Lower leg skin (tissue), 4 donors: Measurements from ENCODE around the gene GRID2. TPM values are rescaled to one million over a fixed set of nuclear protein-coding genes. Genes with fewer than 3 reads are reported as not detected.

Experiments used
- DNase-seq, 2 donors: peaks; one replicate each; pipeline ENCODE4 v3.0.0-alpha.2; 2019; ENCODE audit warnings: low spot score in 2 of 2
- H3K4me3 ChIP-seq: fragments of 200-600 bp; sonication (generic); 2 replicates; pipeline ENCODE4 v1.5.1; 2017; ENCODE audit warnings: mild to moderate bottlenecking, low read depth; ENCODE audit not compliant: poor library complexity, severe bottlenecking
- POLR2A ChIP-seq, 2 donors: fragments of 450-650 bp; IDR thresholded peaks; one replicate each; pipeline ENCODE4 v1.6.1; 2016 to 2017; ENCODE audit warnings: antibody characterized with exemption in 2 of 2, mild to moderate bottlenecking in 1 of 2, moderate library complexity in 1 of 2
- WGBS, 2 donors: methylation state at CpG; one replicate each; pipeline ENCODE4 v1.1.5; 2018; 5-methylcytosine and 5-hydroxymethylcytosine counted together
- intact Hi-C: fragments of 100-400 bp; cut with DNase I; formaldehyde crosslinking; loops from one replicate; pipeline ENCODE4 v1.15.0; 2023; ENCODE audit warnings: low total_unique reads
- total RNA-seq, 4 donors: library from RNA; depleted of rRNA; stranded (reverse); fragments of >200 nt; gene quantifications; one replicate each; pipeline ENCODE4 v1.1.0, GENCODE V29; 2016
- TF ChIP-seq, protein P1 (sequence below), 3 donors: fragments of 450-650 bp; IDR thresholded peaks; one replicate each; pipeline ENCODE4 v1.5.1; 2016; ENCODE audit warnings: antibody characterized with exemption in 3 of 3, mild to moderate bottlenecking in 3 of 3, moderate library complexity in 2 of 3

GRID2 gene
- total RNA-seq, 4 donors from 2014 or later = not detected

DNA sequence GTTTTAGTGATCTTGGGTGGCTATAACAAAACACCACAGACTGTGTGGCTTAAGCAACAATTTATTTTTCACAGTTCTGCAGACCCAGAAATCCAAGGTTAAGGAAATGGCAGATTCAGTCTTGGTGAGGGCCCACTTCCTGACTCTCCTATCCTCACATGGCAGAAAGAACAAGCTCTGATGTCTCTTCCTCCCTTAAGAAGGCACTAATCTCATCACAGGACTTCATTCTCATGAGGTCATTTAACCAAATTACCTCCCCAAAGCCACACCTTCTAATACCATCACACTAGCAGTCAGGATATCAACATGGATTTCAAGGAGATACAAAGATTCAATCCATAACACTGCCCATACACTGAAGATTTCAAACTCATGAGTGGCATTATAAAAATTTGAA, 350.3 kb downstream of the GRID2 start:
- intact Hi-C loops = no loop called here
- TF ChIP-seq, protein P1, sequence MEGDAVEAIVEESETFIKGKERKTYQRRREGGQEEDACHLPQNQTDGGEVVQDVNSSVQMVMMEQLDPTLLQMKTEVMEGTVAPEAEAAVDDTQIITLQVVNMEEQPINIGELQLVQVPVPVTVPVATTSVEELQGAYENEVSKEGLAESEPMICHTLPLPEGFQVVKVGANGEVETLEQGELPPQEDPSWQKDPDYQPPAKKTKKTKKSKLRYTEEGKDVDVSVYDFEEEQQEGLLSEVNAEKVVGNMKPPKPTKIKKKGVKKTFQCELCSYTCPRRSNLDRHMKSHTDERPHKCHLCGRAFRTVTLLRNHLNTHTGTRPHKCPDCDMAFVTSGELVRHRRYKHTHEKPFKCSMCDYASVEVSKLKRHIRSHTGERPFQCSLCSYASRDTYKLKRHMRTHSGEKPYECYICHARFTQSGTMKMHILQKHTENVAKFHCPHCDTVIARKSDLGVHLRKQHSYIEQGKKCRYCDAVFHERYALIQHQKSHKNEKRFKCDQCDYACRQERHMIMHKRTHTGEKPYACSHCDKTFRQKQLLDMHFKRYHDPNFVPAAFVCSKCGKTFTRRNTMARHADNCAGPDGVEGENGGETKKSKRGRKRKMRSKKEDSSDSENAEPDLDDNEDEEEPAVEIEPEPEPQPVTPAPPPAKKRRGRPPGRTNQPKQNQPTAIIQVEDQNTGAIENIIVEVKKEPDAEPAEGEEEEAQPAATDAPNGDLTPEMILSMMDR (IDR thresholded peaks at IDR 0.05) = no peak
- TF ChIP-seq POLR2A (IDR thresholded peaks at IDR 0.05) = no peak
- no peak overlapping the region for H3K4me3 ChIP-seq
- DNase-seq = no peak

DNA sequence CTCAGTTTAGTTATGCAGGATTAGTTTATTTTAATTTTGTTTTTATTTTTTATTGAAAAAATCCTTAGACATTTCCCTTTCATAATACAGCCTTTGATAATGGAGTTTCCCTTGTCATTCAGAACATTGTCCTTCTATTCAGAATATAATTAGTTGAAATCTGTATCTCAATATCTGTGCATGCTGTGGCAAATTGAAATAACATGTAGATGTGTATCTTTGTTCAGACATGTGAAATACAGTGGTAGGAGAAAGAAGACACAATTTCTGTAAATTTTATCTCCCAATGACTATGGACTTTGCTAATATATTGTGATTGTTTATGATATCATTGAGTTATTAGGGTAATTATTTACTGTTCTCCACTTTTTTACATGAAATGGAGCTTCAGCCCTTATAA, 353.9 kb downstream of the GRID2 start:
- DNase-seq = no peak
- TF ChIP-seq POLR2A (IDR thresholded peaks at IDR 0.05) = no peak
- TF ChIP-seq, protein P1 (IDR thresholded peaks at IDR 0.05) = no peak
- intact Hi-C loops = no loop called here

DNA sequence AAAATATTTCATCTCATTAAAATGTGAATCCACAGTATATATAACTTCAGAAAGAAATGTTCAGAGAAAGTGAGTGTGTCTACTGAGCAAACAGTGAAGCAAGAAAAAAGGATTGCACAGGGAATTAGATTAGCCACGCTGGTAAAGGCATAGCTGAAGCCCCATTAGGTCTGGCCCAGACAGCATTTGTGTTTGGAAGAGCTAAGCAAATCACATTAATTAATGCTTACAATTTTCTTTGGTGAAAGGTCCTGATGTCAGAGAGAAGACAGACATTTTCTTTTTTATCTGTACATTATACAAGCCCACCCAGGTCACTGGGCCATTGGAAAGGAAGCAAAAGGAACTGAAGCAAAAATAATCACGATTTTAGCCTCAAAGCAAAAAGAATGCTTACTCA, 354.6 kb downstream of the GRID2 start:
- 73 to 77% methylated on average over 2 of the region's 2 CpGs for WGBS, 2 donors
- intact Hi-C loops = no loop called here
- DNase-seq = no peak

More for the DNA sequence above, 353.9 kb downstream of the GRID2 start:
- H3K4me3 ChIP-seq = no peak overlapping the region

DNA sequence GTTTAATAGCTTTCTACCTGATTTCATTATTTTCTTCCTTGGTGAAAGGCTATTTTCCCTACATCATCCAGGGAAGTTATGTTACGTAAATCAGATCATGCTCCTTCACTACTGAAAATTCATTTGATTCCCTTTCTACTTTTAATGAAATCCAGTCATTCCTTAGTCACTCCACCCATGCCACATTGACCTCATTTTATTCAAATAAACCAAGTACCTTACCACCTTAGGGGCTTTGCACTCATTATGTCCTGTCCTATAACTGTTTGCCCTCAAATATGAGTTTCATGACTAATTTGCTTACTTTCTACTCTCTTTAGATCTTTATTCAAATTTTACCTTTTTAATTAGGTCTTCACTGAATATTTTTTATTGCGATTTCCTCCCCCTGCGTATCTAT, 374.0 kb downstream of the GRID2 start:
- intact Hi-C loops = no loop called here
- no peak for TF ChIP-seq POLR2A (IDR thresholded peaks at IDR 0.05)
- TF ChIP-seq, protein P1 (IDR thresholded peaks at IDR 0.05) = no peak
- DNase-seq = no peak
- 89 to 90% methylated on average over 3 of the region's 3 CpGs for WGBS, 2 donors
- H3K4me3 ChIP-seq = no peak overlapping the region

More for the DNA sequence above, 354.6 kb downstream of the GRID2 start:
- TF ChIP-seq POLR2A (IDR thresholded peaks at IDR 0.05) = no peak
- TF ChIP-seq, protein P1 (IDR thresholded peaks at IDR 0.05) = no peak
- no peak overlapping the region for H3K4me3 ChIP-seq

DNA sequence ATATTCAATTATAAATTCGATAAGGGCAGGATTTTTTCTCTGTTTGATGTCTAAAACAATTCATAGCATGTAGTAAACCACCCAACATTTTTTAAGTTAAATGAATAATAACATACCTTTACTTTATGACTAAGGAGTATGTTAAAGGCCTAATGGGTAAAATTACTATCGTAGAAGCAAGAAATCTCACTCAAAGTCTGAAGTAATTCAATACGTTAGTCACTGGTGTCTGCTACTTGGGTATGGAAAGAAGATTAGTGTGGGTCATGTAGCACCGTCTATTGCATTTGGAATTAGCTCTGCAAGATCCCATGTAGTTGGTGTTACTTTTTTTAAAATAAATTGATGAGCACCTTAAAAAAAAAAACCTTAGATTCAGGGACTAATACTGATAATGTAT, 374.5 kb downstream of the GRID2 start:
- no peak for DNase-seq
- TF ChIP-seq, protein P1 (IDR thresholded peaks at IDR 0.05) = no peak
- TF ChIP-seq POLR2A (IDR thresholded peaks at IDR 0.05) = no peak
- no peak overlapping the region for H3K4me3 ChIP-seq
- 84 to 91% methylated on average over 4 of the region's 4 CpGs for WGBS, 2 donors
- intact Hi-C loops = no loop called here

DNA sequence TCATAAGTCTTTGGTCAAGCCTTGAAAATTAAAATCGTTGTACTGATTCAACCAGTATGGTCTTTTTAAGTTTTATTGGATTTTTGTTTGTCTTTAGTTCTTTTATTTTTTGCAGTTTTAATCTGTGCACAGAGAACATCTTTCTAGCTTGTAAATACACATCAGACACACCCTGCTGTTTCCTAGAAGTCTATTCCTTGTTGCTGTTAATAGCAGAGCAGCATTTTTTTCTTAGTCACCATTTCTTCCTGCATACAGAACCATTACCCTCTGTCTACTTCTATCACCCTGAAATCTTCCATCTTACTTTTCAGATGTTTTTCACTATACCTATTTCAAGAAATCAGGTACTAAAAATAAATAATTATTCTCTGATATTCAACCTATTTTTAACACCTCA, 375.4 kb downstream of the GRID2 start:
- H3K4me3 ChIP-seq = no peak overlapping the region
- no peak for TF ChIP-seq POLR2A (IDR thresholded peaks at IDR 0.05)
- 44 to 47% methylated on average over 1 of the region's 1 CpG for WGBS, 2 donors
- DNase-seq = no peak
- intact Hi-C loops = no loop called here
